HEK293T (cell line): ENCODE results near the gene SLC13A5.

Source experiments
- CTCF ChIA-PET: fragments of 350-600 bp; formaldehyde crosslinking; extraction: SDS; loops from one replicate; lab custom pipeline; 2021; ENCODE audit warnings: antibody characterized with exemption, inconsistent platforms; lab: Yijun Ruan, JAX
- POLR2A ChIA-PET: fragments of 350-600 bp; formaldehyde crosslinking; extraction: SDS; loops from one replicate; lab custom pipeline; 2020; ENCODE audit warnings: antibody characterized with exemption, inconsistent platforms; lab: Yijun Ruan, JAX
- DNase-seq: peaks from one replicate; pipeline ENCODE4 v3.0.0; 2012; ENCODE audit warnings: mixed read lengths; ENCODE audit errors: extremely low spot score
- ARNT ChIP-seq: fragments of 450-650 bp; IDR thresholded peaks from 2 replicates; pipeline ENCODE4 v1.6.1; 2017; ENCODE audit warnings: mild to moderate bottlenecking
- BHLHE40 ChIP-seq: fragments of 450-650 bp; IDR thresholded peaks from 2 replicates; pipeline ENCODE4 v1.6.1; 2016; ENCODE audit warnings: mild to moderate bottlenecking, moderate library complexity, borderline replicate concordance
- CTBP1 ChIP-seq: fragments of 450-650 bp; IDR thresholded peaks from 2 replicates; pipeline ENCODE4 v1.6.1; 2016; ENCODE audit warnings: borderline replicate concordance
- ELF4 ChIP-seq: fragments of 450-650 bp; IDR thresholded peaks from 2 replicates; pipeline ENCODE4 v1.6.1; 2017; ENCODE audit warnings: antibody characterized with exemption
- FOXA1 ChIP-seq: fragments of 450-650 bp; IDR thresholded peaks from 2 replicates; pipeline ENCODE4 v1.6.1; 2016; ENCODE audit warnings: mild to moderate bottlenecking
- FOXK2 ChIP-seq: fragments of 450-650 bp; IDR thresholded peaks from 2 replicates; pipeline ENCODE4 v1.6.1; 2016; ENCODE audit warnings: mild to moderate bottlenecking
- FOXM1 ChIP-seq: fragments of 450-650 bp; IDR thresholded peaks from 2 replicates; pipeline ENCODE4 v1.6.1; 2017; ENCODE audit warnings: mild to moderate bottlenecking, borderline replicate concordance
- HDGF ChIP-seq: fragments of 450-650 bp; IDR thresholded peaks from 2 replicates; pipeline ENCODE4 v1.6.1; 2017; ENCODE audit warnings: antibody characterized with exemption, borderline replicate concordance
- LEF1 ChIP-seq: fragments of 450-650 bp; IDR thresholded peaks from 2 replicates; pipeline ENCODE4 v1.6.1; 2017; ENCODE audit warnings: mild to moderate bottlenecking, borderline replicate concordance
- NFRKB ChIP-seq: fragments of 450-650 bp; IDR thresholded peaks from 2 replicates; pipeline ENCODE4 v1.6.1; 2016; ENCODE audit warnings: mild to moderate bottlenecking, moderate library complexity
- SP1 ChIP-seq: fragments of 450-650 bp; IDR thresholded peaks from 2 replicates; pipeline ENCODE4 v1.6.1; 2017
- SUZ12 ChIP-seq: fragments of 450-650 bp; IDR thresholded peaks from 2 replicates; pipeline ENCODE4 v1.6.1; 2016; ENCODE audit warnings: mild to moderate bottlenecking
- TARDBP ChIP-seq: fragments of 450-650 bp; IDR thresholded peaks from 2 replicates; pipeline ENCODE4 v1.6.1; 2016
- ZNF384 ChIP-seq: fragments of 450-650 bp; IDR thresholded peaks from 2 replicates; pipeline ENCODE4 v1.6.1; 2016
- TF ChIP-seq, protein P1 (sequence below): fragments of 450-650 bp; IDR thresholded peaks from 2 replicates; pipeline ENCODE4 v1.6.1; 2016

The SLC13A5 gene

DNA sequence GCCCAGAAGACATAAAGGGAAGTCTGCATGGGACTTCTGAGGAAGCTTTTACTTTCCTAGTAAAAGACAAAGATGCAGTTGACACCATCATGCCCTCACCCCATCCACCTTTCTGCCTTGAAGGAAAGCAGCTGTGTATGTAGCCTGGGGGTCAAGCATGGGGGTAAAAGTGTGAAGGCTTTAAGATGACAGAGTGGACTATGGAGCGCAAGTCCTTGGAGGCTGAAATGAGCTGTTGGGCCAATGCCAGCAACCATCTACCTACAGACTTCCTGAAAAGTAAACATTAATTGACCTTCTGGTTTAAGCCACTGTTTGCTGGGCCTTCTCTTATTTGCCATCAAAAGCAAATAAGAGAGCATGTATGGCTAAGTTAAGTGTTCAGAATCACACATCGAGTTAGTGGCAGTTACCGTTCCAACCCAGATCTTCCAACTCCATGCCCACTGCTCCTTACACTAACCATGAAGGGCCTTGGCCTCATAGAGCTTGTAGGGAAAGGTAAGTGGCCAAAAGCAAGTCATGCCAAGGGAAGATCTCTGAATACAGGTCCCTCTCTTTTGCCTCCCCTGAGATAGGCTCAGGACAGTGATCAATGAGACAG, 30.0 kb downstream of the SLC13A5 start:
- DNase-seq: no peak
- ChIA-PET POLR2A (no interaction called here), CTCF (no interaction called here)
- TF ChIP-seq SUZ12: no peak
- TF ChIP-seq, protein P1, sequence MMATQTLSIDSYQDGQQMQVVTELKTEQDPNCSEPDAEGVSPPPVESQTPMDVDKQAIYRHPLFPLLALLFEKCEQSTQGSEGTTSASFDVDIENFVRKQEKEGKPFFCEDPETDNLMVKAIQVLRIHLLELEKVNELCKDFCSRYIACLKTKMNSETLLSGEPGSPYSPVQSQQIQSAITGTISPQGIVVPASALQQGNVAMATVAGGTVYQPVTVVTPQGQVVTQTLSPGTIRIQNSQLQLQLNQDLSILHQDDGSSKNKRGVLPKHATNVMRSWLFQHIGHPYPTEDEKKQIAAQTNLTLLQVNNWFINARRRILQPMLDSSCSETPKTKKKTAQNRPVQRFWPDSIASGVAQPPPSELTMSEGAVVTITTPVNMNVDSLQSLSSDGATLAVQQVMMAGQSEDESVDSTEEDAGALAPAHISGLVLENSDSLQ: no peak
- no peak for TF ChIP-seq BHLHE40
- no peak for TF ChIP-seq ZNF384
- TF ChIP-seq TARDBP: no peak
- no peak for TF ChIP-seq FOXK2
- TF ChIP-seq NFRKB: no peak
- TF ChIP-seq LEF1: no peak
- no peak for TF ChIP-seq SP1
- TF ChIP-seq FOXM1: no peak
- TF ChIP-seq FOXA1: no peak
- TF ChIP-seq CTBP1: no peak
- TF ChIP-seq ELF4: no peak
- no peak for TF ChIP-seq ARNT
- TF ChIP-seq HDGF: no peak

GRCh38 chr17:6682339-6682738, 30.8 kb downstream of the SLC13A5 start:
- ChIA-PET CTCF (no interaction called here), POLR2A (no interaction called here)
- TF ChIP-seq SP1 (no peak), FOXK2 (no peak), NFRKB (no peak), ELF4 (no peak), ARNT (no peak), BHLHE40 (no peak), CTBP1 (no peak), SUZ12 (no peak), LEF1 (no peak)
- TF ChIP-seq, protein P1: no peak
- no peak for DNase-seq

- TF ChIP-seq ZNF384 (no peak), FOXA1 (no peak), SUZ12 (no peak), LEF1 (no peak), NFRKB (no peak), BHLHE40 (no peak), FOXM1 (no peak), FOXK2 (no peak), SP1 (no peak), CTBP1 (no peak)
- TF ChIP-seq, protein P1: no peak
- DNase-seq: no peak
- ChIA-PET CTCF (no interaction called here), POLR2A (no interaction called here)
Measured at GRCh38 chr17:6681671-6682070, 31.5 kb downstream of the SLC13A5 start.

- ChIA-PET CTCF (no interaction called here), POLR2A (no interaction called here)
- TF ChIP-seq FOXM1 (no peak), TARDBP (no peak)
- no peak for DNase-seq
Measured at GRCh38 chr17:6681176-6681575, 32.0 kb downstream of the SLC13A5 start.

- ChIA-PET CTCF (no interaction called here), POLR2A (no interaction called here)
- TF ChIP-seq ZNF384 (no peak), HDGF (no peak), SUZ12 (no peak), ELF4 (no peak), TARDBP (no peak), NFRKB (no peak), FOXM1 (no peak)
- no peak for DNase-seq
Measured at GRCh38 chr17:6679241-6679640, 33.9 kb downstream of the SLC13A5 start.

GRCh38 chr17:6677946-6678345, 35.2 kb downstream of the SLC13A5 start:
- DNase-seq: no peak
- TF ChIP-seq HDGF (no peak), FOXK2 (no peak), FOXA1 (no peak), SUZ12 (no peak), SP1 (no peak), NFRKB (no peak), ARNT (no peak)
- TF ChIP-seq, protein P1: no peak
- CTCF ChIA-PET: interaction anchor here (0.6 to 1.4 kb wide), 2 partner anchors 233 to 1396 kb away, joined by 3 to 5 read pairs; partner anchors contain the start of gene RABEP1
- POLR2A ChIA-PET: no interaction called here
